Measurements from ENCODE around the gene SUCO. TPM values are rescaled to one million over a fixed set of nuclear protein-coding genes. Genes with fewer than 3 reads are reported as not detected.

The SUCO gene
- total RNA-seq, 4 donors from 2014 or later = 34.7 to 67.9 (median 37.7) TPM

DNA sequence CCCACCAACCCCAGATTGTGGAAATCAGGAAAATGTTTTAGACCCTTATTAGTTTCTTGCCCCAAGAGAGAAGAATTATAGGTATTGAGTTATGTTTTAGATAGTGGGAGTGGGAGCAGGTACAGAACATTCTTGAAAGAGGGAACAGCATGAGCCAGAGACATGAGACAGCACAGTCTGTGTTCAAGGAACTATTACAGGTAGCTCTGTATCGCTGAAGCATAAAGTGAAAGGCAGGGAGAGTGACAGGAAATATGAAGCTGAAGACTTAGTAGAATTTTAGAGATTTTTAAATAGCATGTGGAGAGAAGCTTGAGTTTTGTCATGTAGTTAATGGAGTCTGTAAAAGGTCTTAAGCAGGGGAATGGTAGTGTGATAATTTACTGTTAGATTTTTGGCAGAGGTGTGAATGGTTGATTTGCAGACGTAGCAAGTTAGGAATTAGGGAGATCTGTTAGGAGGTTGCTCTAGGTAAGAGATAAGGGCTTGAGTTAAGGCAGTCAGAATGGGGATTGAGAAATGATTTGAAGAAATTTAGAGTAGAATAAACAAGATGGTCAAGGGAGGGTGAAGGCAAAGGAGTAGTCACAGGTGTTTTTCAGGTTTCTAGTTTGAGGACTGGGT lies 11.6 kb downstream of the SUCO start:
- no peak for DNase-seq
- 87 to 90% methylated on average over 2 of the region's 2 CpGs for WGBS, 2 donors
- H3K36me3 ChIP-seq = no peaks in the 10 kb centered on the region
- H3K4me1 ChIP-seq = peaks cover 20 to 30% of the 10 kb centered on the region in 2 donors
- TF ChIP-seq POLR2A (IDR thresholded peaks at IDR 0.05) = no peak
- TF ChIP-seq, protein P1, sequence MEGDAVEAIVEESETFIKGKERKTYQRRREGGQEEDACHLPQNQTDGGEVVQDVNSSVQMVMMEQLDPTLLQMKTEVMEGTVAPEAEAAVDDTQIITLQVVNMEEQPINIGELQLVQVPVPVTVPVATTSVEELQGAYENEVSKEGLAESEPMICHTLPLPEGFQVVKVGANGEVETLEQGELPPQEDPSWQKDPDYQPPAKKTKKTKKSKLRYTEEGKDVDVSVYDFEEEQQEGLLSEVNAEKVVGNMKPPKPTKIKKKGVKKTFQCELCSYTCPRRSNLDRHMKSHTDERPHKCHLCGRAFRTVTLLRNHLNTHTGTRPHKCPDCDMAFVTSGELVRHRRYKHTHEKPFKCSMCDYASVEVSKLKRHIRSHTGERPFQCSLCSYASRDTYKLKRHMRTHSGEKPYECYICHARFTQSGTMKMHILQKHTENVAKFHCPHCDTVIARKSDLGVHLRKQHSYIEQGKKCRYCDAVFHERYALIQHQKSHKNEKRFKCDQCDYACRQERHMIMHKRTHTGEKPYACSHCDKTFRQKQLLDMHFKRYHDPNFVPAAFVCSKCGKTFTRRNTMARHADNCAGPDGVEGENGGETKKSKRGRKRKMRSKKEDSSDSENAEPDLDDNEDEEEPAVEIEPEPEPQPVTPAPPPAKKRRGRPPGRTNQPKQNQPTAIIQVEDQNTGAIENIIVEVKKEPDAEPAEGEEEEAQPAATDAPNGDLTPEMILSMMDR (IDR thresholded peaks at IDR 0.05) = no peak
- H3K27ac ChIP-seq = no peak overlapping the region
- H3K9me3 ChIP-seq = no peaks in the 10 kb centered on the region
- H3K27me3 ChIP-seq = no peaks in the 10 kb centered on the region
- H3K4me3 ChIP-seq (replicated peaks in 1 of 3) = no peak overlapping the region
- intact Hi-C loops (cut with DNase I) = no loop called here

DNA sequence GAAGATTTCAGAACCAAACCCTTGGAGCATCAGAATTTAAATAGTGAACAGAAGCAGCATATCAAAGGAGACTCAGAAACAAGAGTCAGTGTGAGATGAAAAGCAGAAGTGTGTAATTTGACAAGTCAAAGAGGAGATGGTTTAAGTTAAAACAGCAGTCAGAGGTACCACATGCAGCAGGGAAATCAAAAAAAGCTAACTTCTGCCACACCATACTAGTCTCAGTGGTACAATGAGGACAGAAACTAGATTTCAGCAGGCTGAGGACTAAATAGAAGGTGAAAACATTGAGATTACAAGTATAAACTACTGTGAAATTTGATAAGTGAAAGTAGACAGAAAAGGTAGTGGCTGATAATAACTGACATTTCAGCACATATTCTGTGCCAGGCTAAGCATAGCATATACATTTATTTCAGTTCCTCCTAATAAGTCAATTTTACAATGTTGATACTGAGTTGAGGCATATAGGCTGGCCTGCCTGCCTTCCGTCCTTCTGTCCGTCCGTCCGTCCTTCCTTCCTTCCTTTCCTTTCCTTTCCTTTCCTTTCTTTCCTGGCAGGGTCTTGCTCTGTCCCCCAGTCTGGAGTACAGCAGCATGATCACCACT lies 12.6 kb downstream of the SUCO start:
- 91 to 94% methylated on average over 4 of the region's 4 CpGs for WGBS, 2 donors
- TF ChIP-seq, protein P1 (IDR thresholded peaks at IDR 0.05) = no peak
- TF ChIP-seq POLR2A (IDR thresholded peaks at IDR 0.05) = no peak
- no peak for DNase-seq
- peaks cover 27 to 35% of the 10 kb centered on the region in 2 donors for H3K4me1 ChIP-seq
- no peaks in the 10 kb centered on the region for H3K27me3 ChIP-seq
- no peaks in the 10 kb centered on the region for H3K9me3 ChIP-seq
- intact Hi-C loops (cut with DNase I) = no loop called here
- H3K27ac ChIP-seq = no peak overlapping the region
- no peak overlapping the region for H3K4me3 ChIP-seq (replicated peaks in 1 of 3)
- no peaks in the 10 kb centered on the region for H3K36me3 ChIP-seq

DNA sequence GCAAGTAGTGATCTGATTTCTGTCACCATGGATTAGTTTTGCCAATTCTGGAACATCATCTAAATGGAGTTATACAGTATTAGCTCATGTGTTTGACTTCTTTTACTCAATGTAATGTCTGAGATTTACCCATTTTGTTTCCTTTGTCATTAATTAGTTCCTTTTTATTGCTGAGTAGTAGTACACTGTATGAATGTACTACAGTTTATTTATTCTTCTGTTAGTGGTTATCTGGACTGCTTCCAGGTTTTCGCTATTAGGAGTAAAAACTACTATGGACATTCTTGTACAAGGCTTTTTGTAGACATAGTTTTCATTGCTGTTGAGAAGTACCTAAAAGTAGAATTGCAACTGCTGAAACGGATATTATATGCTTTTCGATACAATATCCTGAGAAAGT lies 14.1 kb downstream of the SUCO start:
- Histone ChIP-seq H3K9me3 (no peaks in the 10 kb centered on the region), H3K4me3 (replicated peaks in 1 of 3) (no peak overlapping the region), H3K27me3 (no peaks in the 10 kb centered on the region), H3K4me1 (peaks cover 27 to 32% of the 10 kb centered on the region in 2 donors), H3K36me3 (no peaks in the 10 kb centered on the region), H3K27ac (no peak overlapping the region)
- intact Hi-C loops (cut with DNase I) = no loop called here
- 25 to 45% methylated on average over 3 of the region's 3 CpGs for WGBS, 2 donors
- no peak for DNase-seq
- TF ChIP-seq POLR2A (IDR thresholded peaks at IDR 0.05) = no peak
- TF ChIP-seq, protein P1 (IDR thresholded peaks at IDR 0.05) = no peak

DNA sequence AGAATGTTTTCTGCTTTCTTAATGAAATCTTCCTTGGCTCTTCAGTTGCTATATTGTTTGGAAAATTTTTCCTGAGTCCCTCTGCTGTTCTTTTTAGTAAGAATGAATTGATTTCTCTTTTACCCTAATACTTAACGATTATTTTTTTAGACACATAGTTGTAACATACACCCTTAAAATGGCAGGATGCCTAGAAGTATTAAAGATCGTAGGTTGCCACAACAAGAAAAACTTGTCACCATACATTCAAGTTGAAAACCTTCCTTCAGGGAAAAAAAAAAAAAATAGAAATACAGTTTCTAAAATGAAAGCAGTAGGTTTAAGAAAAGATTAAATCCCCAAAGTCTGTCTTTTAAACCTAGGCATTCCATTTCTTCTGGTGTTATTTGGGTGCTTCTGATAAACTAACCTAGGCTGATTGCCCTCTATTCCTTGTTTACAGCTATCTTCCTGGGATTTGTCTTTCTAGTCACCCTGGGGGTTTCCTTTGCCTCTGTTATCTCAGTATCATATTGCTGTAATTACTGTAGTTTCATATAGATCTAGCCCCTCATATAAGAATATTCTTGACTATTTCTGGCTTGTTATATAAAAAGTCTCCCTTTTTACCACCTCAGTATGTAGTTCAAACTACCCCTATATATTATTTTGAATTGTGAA lies 16.8 kb downstream of the SUCO start:
- peaks cover 18 to 24% of the 10 kb centered on the region in 2 donors for H3K4me1 ChIP-seq
- DNase-seq = no peak
- WGBS, 2 donors = 18 to 36% methylated on average over 2 of the region's 2 CpGs
- H3K36me3 ChIP-seq = no peaks in the 10 kb centered on the region
- intact Hi-C loops (cut with DNase I) = no loop called here
- H3K27me3 ChIP-seq = no peaks in the 10 kb centered on the region
- no peak overlapping the region for H3K4me3 ChIP-seq (replicated peaks in 1 of 3)
- H3K9me3 ChIP-seq = no peaks in the 10 kb centered on the region
- TF ChIP-seq, protein P1 (IDR thresholded peaks at IDR 0.05) = no peak
- TF ChIP-seq POLR2A (IDR thresholded peaks at IDR 0.05) = no peak
- no peak overlapping the region for H3K27ac ChIP-seq

DNA sequence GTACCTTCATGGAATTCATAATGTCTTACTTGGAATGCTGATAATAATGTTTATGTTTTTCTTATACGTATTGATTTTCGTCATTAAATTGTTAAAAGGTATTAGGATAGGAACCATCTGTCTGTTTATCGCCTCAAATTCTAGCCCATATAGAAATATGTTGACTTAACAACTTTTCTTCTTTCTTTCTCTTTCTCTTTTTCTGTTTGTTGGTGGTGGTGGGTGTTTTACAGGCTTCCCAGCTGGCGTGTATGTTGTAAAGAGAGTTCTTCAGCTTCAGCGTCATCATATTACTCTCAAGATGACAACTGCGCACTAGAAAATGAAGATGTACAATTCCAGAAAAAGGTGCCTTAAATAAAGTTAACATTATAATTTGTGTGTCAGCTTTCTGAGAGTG lies 18.3 kb downstream of the SUCO start:
- no peak overlapping the region for H3K27ac ChIP-seq
- 96% methylated on average over 6 of the region's 6 CpGs for WGBS, 2 donors
- no peak overlapping the region for H3K4me3 ChIP-seq (replicated peaks in 1 of 3)
- no peak for DNase-seq
- TF ChIP-seq, protein P1 (IDR thresholded peaks at IDR 0.05) = no peak
- TF ChIP-seq POLR2A (IDR thresholded peaks at IDR 0.05) = no peak
- no peaks in the 10 kb centered on the region for H3K9me3 ChIP-seq
- peaks cover 17 to 21% of the 10 kb centered on the region in 2 donors for H3K4me1 ChIP-seq
- H3K36me3 ChIP-seq = no peaks in the 10 kb centered on the region
- H3K27me3 ChIP-seq = no peaks in the 10 kb centered on the region
- intact Hi-C loops (cut with DNase I) = no loop called here

Data from thyroid gland (tissue), 4 donors.